Astrocyte of the spinal cord (primary cell): ENCODE results near the gene PPP3CA.

ENCODE experiments used
- DNase-seq: peaks from one replicate; pipeline ENCODE4 v3.0.0; 2011; ENCODE audit warnings: low read depth, low spot score
- H3K4me3 ChIP-seq: 2 replicates; pipeline ENCODE4 v1.5.1; 2011; ENCODE audit warnings: low read depth, mild to moderate bottlenecking, low read length, moderate library complexity
- CTCF ChIP-seq: IDR thresholded peaks from 2 replicates; pipeline ENCODE4 v1.5.1; 2012; ENCODE audit warnings: low read depth, mild to moderate bottlenecking, low read length, inconsistent platforms
- in situ Hi-C: cut with HindIII; loops from 2 replicates; pipeline ENCODE4 v1.10.0; 2017; ENCODE audit warnings: low sequenced_read_pairs

The PPP3CA gene

GRCh38 chr4:101119141-101119540 lies 228.2 kb downstream of the PPP3CA start:
- in situ Hi-C loops, result no loop called here
- no peak for DNase-seq
- no peak for TF ChIP-seq CTCF
- no peak overlapping the region for H3K4me3 ChIP-seq

- H3K4me3 ChIP-seq, result no peak overlapping the region
- in situ Hi-C loops, result no loop called here
- DNase-seq, result no peak
- TF ChIP-seq CTCF, result no peak
Measured at GRCh38 chr4:101118617-101119016, 228.7 kb downstream of the PPP3CA start.

GRCh38 chr4:101115887-101116286 lies 231.4 kb downstream of the PPP3CA start:
- in situ Hi-C loops, result no loop called here
- no peak for DNase-seq
- no peak for TF ChIP-seq CTCF

GRCh38 chr4:101114936-101115372 lies 232.4 kb downstream of the PPP3CA start:
- no peak for TF ChIP-seq CTCF
- DNase-seq, result peak; percentile 79
- in situ Hi-C loops, result no loop called here
- no peak overlapping the region for H3K4me3 ChIP-seq

More at GRCh38 chr4:101115887-101116286, 231.4 kb downstream of the PPP3CA start:
- H3K4me3 ChIP-seq, result no peak overlapping the region

GRCh38 chr4:101104312-101105052 lies 242.8 kb downstream of the PPP3CA start:
- DNase-seq, result no peak
- no peak for TF ChIP-seq CTCF
- in situ Hi-C loops, result no loop called here
- no peak overlapping the region for H3K4me3 ChIP-seq

- TF ChIP-seq CTCF, result no peak
- in situ Hi-C loops, result no loop called here
- DNase-seq, result peak; percentile 26
- H3K4me3 ChIP-seq, result no peak overlapping the region
Measured at GRCh38 chr4:101103381-101104142, 243.8 kb downstream of the PPP3CA start.
